Measurements from ENCODE around the gene HOXA9.

DNA sequence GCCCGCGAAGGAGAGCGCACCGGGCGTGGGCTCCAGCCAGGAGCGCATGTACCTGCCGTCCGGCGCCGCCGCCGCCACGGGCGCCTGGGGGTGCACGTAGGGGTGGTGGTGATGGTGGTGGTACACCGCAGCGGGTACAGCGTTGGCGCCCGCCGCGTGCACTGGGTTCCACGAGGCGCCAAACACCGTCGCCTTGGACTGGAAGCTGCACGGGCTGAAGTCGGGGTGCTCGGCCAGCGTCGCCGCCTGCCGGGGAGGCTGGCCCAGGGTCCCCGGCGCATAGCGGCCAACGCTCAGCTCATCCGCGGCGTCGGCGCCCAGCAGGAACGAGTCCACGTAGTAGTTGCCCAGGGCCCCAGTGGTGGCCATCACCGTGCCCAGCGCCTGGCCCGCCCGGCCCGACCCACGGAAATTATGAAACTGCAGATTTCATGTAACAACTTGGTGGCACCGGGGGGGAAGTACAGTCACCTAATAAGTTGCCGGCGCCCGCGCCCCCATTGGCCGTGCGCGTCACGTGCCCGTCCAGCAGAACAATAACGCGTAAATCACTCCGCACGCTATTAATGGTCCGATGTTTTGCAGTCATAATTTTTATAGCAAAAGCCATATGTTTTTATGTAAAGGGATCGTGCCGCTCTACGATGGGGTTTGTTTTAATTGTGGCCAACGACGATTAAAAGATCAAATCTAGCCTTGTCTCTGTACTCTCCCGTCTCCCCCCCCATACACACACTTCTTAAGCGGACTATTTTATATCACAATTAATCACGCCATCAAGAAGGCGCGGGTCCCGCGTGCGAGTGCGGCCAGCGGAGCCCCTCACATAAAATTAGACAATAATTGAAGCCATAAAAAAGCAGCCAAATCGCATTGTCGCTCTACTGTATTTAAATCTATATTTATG, at the start of gene HOXA9:
- TF ChIP-seq, protein P1, sequence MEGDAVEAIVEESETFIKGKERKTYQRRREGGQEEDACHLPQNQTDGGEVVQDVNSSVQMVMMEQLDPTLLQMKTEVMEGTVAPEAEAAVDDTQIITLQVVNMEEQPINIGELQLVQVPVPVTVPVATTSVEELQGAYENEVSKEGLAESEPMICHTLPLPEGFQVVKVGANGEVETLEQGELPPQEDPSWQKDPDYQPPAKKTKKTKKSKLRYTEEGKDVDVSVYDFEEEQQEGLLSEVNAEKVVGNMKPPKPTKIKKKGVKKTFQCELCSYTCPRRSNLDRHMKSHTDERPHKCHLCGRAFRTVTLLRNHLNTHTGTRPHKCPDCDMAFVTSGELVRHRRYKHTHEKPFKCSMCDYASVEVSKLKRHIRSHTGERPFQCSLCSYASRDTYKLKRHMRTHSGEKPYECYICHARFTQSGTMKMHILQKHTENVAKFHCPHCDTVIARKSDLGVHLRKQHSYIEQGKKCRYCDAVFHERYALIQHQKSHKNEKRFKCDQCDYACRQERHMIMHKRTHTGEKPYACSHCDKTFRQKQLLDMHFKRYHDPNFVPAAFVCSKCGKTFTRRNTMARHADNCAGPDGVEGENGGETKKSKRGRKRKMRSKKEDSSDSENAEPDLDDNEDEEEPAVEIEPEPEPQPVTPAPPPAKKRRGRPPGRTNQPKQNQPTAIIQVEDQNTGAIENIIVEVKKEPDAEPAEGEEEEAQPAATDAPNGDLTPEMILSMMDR (IDR thresholded peaks at IDR 0.05), result peak in 2 of 3 donors; percentile 12 to 16
- TF ChIP-seq POLR2A (IDR thresholded peaks at IDR 0.05), result no peak
